Cerebellar cortex (tissue), 1 donor: ENCODE data around the gene MARK2.

Source experiments
- DNase-seq: peaks from one replicate; pipeline ENCODE4 v3.0.0-alpha.2; 2015; ENCODE audit warnings: low spot score

The MARK2 gene

GRCh38 chr11:63829823-63830489, 9.0 kb upstream of the MARK2 start:
- peak; percentile 73 for DNase-seq

GRCh38 chr11:63831326-63831725, 7.6 kb upstream of the MARK2 start:
- DNase-seq, result no peak

- DNase-seq, result no peak
These were observed 6.6 kb upstream of the MARK2 start for GRCh38 chr11:63832336-63832735.

- DNase-seq, result no peak
These were observed 5.9 kb upstream of the MARK2 start for GRCh38 chr11:63833048-63833447.

GRCh38 chr11:63834535-63835157, 4.3 kb upstream of the MARK2 start:
- DNase-seq, result no peak

GRCh38 chr11:63835158-63835545, 3.8 kb upstream of the MARK2 start:
- DNase-seq, result no peak

- DNase-seq, result peak; percentile 95
These were observed 1.8 kb upstream of the MARK2 start for GRCh38 chr11:63837027-63837688.

- no peak for DNase-seq
These were observed 1.2 kb upstream of the MARK2 start for GRCh38 chr11:63837739-63838138.

- DNase-seq, result no peak
These were observed 696 bp upstream of the MARK2 start for GRCh38 chr11:63838150-63838677.

GRCh38 chr11:63839508-63840355, 822 bp downstream of the MARK2 start:
- no peak for DNase-seq

- no peak for DNase-seq
These were observed 1.6 kb downstream of the MARK2 start for GRCh38 chr11:63840356-63841060.

GRCh38 chr11:63841554-63841953, 2.6 kb downstream of the MARK2 start:
- no peak for DNase-seq

- DNase-seq, result no peak
These were observed 4.1 kb downstream of the MARK2 start for GRCh38 chr11:63843041-63843440.

- DNase-seq, result no peak
These were observed 5.9 kb downstream of the MARK2 start for GRCh38 chr11:63844836-63845235.

- no peak for DNase-seq
These were observed 6.4 kb downstream of the MARK2 start for GRCh38 chr11:63845303-63845702.

- no peak for DNase-seq
These were observed 7.0 kb downstream of the MARK2 start for GRCh38 chr11:63845911-63846310.

GRCh38 chr11:63846897-63847296, 8.0 kb downstream of the MARK2 start:
- no peak for DNase-seq

GRCh38 chr11:63847363-63847762, 8.5 kb downstream of the MARK2 start:
- DNase-seq, result no peak

- DNase-seq, result no peak
These were observed 10.8 kb downstream of the MARK2 start for GRCh38 chr11:63849691-63850090.

- DNase-seq, result no peak
These were observed 12.0 kb downstream of the MARK2 start for GRCh38 chr11:63850920-63851319.

- no peak for DNase-seq
These were observed 12.5 kb downstream of the MARK2 start for GRCh38 chr11:63851364-63851763.

GRCh38 chr11:63853476-63853875, 14.6 kb downstream of the MARK2 start:
- DNase-seq, result no peak
